C4-2B (cell line): ENCODE results near the gene REPIN1.

ENCODE experiments used
- H3K27ac ChIP-seq: fragments of 450-650 bp; 2 replicates; pipeline ENCODE4 v1.5.1; 2017
- ZFX ChIP-seq: fragments of 450-650 bp; IDR thresholded peaks from 2 replicates; pipeline ENCODE4 v1.6.1; 2017
- TF ChIP-seq, protein P1 (sequence below): fragments of 450-650 bp; conservative IDR thresholded peaks from 2 replicates; pipeline ENCODE4 v1.5.1; 2017; ENCODE audit warnings: mild to moderate bottlenecking

The REPIN1 gene

DNA sequence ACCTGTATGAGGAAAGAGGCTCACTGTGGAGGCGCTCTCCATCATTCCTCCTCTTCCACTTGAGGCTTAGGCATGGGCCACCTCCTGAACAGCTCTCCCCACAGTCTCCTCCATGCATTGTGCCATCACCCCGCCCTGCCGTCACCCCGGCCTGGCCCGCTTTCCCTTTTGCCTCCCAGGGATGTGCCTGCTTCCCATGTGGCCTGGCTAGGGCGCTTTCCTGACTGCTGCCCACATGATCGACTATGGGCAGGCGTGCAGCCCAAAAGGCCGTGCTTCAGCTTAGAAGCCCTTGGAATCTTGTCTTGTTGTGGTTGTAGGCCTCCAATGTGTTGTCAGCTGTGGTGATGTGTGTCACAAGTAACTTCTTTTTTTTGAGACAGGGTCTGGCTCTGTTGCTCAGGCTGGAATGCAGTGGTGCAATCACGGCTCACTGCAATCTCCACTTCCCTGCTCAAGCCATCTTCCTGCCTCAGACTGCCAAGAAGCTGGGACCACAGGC is 43.5 kb upstream of the REPIN1 start:
- TF ChIP-seq, protein P1, sequence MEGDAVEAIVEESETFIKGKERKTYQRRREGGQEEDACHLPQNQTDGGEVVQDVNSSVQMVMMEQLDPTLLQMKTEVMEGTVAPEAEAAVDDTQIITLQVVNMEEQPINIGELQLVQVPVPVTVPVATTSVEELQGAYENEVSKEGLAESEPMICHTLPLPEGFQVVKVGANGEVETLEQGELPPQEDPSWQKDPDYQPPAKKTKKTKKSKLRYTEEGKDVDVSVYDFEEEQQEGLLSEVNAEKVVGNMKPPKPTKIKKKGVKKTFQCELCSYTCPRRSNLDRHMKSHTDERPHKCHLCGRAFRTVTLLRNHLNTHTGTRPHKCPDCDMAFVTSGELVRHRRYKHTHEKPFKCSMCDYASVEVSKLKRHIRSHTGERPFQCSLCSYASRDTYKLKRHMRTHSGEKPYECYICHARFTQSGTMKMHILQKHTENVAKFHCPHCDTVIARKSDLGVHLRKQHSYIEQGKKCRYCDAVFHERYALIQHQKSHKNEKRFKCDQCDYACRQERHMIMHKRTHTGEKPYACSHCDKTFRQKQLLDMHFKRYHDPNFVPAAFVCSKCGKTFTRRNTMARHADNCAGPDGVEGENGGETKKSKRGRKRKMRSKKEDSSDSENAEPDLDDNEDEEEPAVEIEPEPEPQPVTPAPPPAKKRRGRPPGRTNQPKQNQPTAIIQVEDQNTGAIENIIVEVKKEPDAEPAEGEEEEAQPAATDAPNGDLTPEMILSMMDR: no peak
- TF ChIP-seq ZFX: no peak
- no peak overlapping the region for H3K27ac ChIP-seq

DNA sequence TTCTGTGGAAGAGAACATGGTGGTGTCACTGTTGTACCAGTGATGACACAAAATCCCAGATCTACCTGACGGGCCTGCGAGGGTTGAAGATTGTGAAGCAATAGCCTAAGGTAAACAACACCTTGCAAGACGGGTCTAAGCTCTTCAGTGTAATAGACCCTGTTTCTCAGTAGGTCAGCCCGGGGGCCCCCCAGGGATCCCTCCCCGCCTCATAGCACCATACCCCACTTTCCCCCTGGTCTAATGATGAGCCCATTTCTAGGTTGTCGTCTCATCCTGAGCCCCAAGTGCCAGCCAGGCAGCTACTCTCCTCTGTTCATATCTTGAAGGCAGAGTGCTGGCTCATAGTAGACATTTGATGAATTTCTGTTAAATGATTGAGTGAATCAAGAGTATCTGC is 42.7 kb upstream of the REPIN1 start:
- H3K27ac ChIP-seq: no peak overlapping the region
- no peak for TF ChIP-seq ZFX

DNA sequence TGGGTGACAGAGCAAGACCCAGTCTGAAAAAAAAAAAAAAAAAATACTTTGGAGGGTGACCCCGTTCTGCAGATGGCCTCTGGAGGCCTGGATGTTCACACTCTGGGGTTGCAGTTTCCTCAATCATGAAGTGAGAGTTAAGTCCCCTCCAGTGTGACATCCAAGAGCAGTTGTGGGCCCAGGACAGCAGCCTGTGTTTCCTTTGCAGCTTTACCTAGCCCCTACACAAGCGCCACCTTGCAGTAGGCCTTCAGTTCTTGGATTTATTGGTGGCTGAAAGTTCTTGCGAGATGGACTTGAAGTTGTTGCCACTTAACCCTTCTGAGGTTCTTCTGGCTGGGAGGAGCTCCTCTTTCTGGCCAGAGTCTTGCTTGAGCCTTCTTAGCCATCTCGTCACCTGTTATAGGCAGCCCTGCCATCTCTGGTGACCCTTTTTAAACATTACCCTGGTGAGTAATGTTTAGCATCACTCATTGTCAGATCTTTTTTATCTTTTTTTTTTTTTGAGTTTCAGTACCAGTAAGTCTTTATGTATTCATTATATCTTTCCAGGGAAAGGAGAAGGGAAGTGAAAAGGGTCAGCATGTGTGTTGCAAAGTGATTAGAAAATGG is 41.9 kb upstream of the REPIN1 start:
- H3K27ac ChIP-seq: no peak overlapping the region
- TF ChIP-seq, protein P1: no peak

DNA sequence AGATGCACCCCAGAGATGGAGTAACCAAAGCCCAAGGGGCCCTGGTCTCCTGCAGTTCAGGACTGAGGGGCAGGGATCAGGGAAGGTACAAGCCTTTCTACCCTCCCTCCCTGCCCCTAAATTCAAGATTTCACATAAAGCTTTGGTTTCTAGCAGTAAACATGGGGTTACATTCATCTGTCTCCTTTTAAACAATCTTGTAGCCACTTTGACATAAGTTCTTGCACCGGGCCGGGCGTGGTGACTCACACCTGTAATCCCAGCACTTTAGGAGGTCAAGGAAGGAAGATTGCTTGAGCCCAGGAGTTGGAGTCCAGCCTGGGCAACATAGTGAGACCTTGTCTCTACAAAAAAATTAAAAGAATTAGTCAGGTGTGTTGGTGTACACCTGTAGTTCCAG is 41.3 kb upstream of the REPIN1 start:
- TF ChIP-seq ZFX: no peak
- H3K27ac ChIP-seq: no peak overlapping the region

DNA sequence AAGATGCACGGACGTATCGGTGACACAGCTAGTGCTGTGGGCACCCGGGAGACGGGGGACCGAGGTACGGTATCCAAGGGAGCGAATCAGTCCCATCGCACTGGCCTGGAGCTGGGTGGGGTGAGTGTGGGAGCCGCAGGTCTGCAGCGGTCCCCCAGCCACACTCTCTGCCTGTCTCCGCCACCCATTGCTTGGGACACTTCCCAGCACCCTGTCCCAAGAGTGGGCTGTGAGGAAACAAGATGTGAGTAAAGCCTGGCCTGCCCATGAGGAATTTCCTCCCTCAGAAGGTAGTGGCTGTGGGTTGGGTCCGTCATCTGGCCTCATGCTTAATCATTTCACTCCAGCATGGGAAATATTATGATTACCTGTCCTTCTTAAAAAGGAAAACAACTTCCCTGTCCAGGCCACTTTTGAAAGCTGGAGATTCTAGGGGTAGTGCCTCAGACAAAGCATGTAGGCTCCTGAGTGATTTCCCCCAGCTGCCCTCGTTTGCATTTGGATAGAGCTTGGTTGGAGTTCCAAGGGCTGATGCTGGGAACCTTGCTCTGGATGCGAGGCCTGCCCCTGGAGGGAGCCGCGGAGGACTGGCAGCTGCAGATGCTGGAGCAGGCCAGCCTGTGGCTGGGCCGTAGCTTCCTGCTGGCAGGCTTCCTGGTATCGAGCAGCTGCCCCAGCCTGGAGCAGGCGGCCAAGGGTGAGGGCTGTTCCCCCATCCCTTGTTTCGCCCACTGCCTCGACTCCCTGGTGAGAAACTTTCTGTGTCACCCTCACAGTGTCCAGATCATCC is 39.1 kb upstream of the REPIN1 start:
- TF ChIP-seq ZFX: no peak
- TF ChIP-seq, protein P1: no peak
- H3K27ac ChIP-seq: no peak overlapping the region

DNA sequence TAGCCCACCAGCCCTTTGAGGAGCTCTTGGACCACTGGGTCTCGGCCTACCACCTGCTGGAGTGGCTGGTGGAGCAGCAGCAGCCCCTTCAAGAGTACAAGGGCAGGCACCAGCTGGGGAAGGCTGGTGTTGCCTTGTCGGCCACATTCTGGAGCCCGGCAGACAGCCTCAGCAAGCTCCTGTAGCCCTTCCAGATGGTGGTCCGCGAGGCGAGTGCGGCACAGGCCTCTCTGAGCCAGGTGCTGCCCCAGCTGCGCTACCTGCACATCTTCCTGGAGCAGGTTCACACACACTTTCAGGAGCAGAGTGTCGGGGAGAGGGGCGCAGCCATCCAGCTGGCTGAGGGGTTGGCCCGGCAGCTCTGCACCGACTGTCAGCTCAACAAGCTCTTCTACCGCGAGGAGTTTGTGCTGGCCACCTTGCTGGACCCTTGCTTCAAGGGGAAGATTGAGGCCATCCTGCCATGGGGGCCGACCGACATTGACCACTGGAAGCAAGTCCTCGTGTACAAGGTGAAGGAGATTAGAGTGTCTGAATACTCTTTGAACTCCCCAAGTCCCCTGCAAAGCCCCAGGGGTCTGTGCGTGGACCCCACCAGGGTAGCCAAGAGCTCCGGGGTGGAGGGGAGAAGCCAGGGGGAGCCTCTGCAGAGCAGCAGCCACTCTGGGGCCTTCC is 38.3 kb upstream of the REPIN1 start:
- H3K27ac ChIP-seq: no peak overlapping the region
- TF ChIP-seq, protein P1: no peak
- TF ChIP-seq ZFX: no peak

DNA sequence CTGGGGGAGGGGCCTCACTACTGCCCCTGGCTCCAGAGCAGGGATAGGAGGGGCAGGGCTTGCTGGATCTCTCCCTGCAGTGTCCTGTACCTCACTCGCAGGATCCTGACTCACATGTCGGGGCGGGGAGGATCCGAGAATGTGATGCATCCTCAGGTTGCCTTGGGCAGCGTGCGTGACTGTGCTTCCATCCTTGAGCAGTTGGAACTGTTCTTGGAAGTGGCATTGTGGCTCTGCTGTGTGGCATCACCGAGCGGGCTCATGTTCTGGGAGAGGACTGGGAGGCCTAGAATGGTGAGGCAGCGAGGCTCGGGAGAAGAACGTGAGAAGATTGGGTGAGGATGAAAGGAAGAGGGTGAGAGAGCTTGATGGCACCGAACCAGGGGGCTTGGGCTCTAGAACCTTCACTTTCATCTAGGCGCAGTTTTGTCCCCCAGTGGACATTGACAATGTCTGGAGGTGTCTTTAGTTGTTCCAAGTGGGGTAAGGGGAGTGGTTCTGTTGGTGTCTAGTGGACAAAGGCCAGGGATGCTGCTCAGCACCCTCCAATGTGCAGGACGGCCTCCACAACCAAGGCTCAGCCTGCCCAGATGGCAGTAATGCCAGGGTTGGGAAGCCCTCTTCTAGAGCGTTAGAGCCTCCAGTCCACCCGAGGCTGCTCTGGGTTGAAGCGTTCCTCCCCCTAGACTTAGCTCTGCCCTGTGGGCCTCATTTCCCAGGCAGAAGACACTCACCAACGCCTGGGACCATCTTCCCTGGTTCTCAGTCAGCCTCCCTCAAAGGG is 35.6 kb upstream of the REPIN1 start:
- TF ChIP-seq ZFX: no peak
- TF ChIP-seq, protein P1: no peak
- H3K27ac ChIP-seq: no peak overlapping the region

DNA sequence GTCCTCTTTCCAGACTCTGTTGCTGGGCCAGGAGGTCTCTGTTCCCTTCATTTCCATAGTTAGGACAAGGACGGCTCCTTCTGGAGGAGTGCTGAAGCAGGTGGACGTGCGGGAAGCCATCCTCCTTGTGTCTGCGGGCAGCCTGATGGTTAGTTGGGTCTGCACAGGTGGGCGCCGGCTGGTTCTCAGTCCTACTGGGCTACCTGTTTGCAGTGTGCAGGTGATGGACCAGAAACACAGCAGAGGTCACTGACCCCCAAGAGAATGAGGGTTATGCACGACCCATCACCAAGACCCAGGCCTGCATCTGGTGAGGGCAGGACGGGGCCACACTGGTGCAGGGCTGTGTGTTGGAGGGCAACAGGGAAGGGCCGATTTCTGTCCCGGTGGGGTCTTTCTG is 35.0 kb upstream of the REPIN1 start:
- H3K27ac ChIP-seq: no peak overlapping the region
- TF ChIP-seq, protein P1: no peak
- no peak for TF ChIP-seq ZFX
